Adrenal gland (tissue), 19 donors: ENCODE measurements around the gene FCER1A. TPM values are rescaled to one million over a fixed set of nuclear protein-coding genes. Genes with fewer than 3 reads are reported as not detected.

Source experiments
- DNase-seq, 7 donors: peaks; one replicate each; pipeline ENCODE4 v3.0.0-alpha.2; 2019 to 2020
- H3K27ac ChIP-seq, 5 donors: fragments of 200-600 bp; sonication (generic) in 4 of 5; 1 replicate in 3 of 5; 2 replicates in 2 of 5; pipeline versions ENCODE4 v1.5.1 to v1.8.0; 2016 to 2020; ENCODE audit warnings: mild to moderate bottlenecking in 1 of 5
- H3K27me3 ChIP-seq: fragments of 200-600 bp; 2 replicates; pipeline ENCODE4 v1.8.0; 2021
- H3K36me3 ChIP-seq, 2 donors: fragments of 200-600 bp; replicated peaks in 1 of 2; 1 replicate in 1 of 2; 2 replicates in 1 of 2; pipeline versions ENCODE4 v1.5.1 to v1.8.0; 2018 to 2022
- H3K4me1 ChIP-seq, 2 donors: fragments of 200-600 bp; replicated peaks in 1 of 2; 1 replicate in 1 of 2; 2 replicates in 1 of 2; pipeline versions ENCODE4 v1.5.1 to v1.8.0; 2018 to 2021
- H3K4me3 ChIP-seq, 4 donors: fragments of 200-600 bp; sonication (generic) in 3 of 4; one replicate each; pipeline ENCODE4 v1.5.1; 2016 to 2018
- H3K9me3 ChIP-seq, 3 donors: fragments of 200-600 bp; sonication (generic) in 1 of 3; replicated peaks in 1 of 3; 1 replicate in 2 of 3; 2 replicates in 1 of 3; pipeline versions ENCODE4 v1.5.1 to v1.8.0; 2016 to 2021
- POLR2A ChIP-seq, 2 donors: fragments of 450-650 bp; IDR thresholded peaks; one replicate each; pipeline ENCODE4 v1.6.1; 2017; ENCODE audit warnings: antibody characterized with exemption in 2 of 2, mild to moderate bottlenecking in 2 of 2, moderate library complexity in 1 of 2
- WGBS, 4 donors: extraction: QIAGEN DNeasy Blood & Tissue Kit in 2 of 4; methylation state at CpG; one replicate each; pipeline versions ENCODE4 v1.1.5 to v1.1.7; 2013 to 2017; 5-methylcytosine and 5-hydroxymethylcytosine counted together
- intact Hi-C, 2 donors: fragments of 100-400 bp; cut with DNase I; formaldehyde crosslinking; loops; one replicate each; pipeline versions ENCODE4 v1.14.1 to v1.15.0; 2022 to 2023
- long read RNA-seq, 10 donors: library from polyadenylated mRNA in 3 of 10; unstranded in 2 of 10; stranded (forward) in 1 of 10; transcript quantifications; one replicate each; pipeline ENCODE4 v2.0.0 and lab custom pipeline, GENCODE V29; 2021 to 2026
- polyA plus RNA-seq, 3 donors: library from polyadenylated mRNA; stranded (reverse); fragments of 200-250 nt in 2 of 3; fragments of 350-450 nt in 1 of 3; fragmentation: Illumina TruSeq in 1 of 3; extraction: RNeasy Lipid Tissue Mini Kit (QIAGEN cat#74804) in 1 of 3; gene quantifications; one replicate each; pipeline ENCODE4 v1.2.3, GENCODE V29; 2013 to 2014
- total RNA-seq, 9 donors: library from RNA; depleted of rRNA in 4 of 9; stranded (reverse); fragments of >200 nt in 4 of 9; fragments of 120-200 nt in 1 of 9; fragmentation: NEBNext Ultra II Directional in 1 of 9; extraction: Animal tissue kit (Norgen Biotek cat#: 25700) in 1 of 9; gene quantifications; one replicate each; pipeline versions ENCODE4 v1.1.0 to v1.2.4, GENCODE V29; 2013 to 2023
- TF ChIP-seq, protein P1 (sequence below), 6 experiments: fragments of 450-650 bp in 4 of 6; fragments of 200-600 bp in 2 of 6; sonication (generic) in 1 of 6; IDR thresholded peaks; 1 replicate in 5 of 6; 2 replicates in 1 of 6; pipeline versions ENCODE4 v1.5.1 to v1.8.0; 2016 to 2021; ENCODE audit warnings: antibody characterized with exemption in 6 of 6, mild to moderate bottlenecking in 2 of 6, moderate library complexity in 1 of 6
- donor health status: healthy with polysubstance abuse.
- donor health status: Bipolar disorder and iron deficiency.
- donor health status: DM: yes; HTN: yes; CAD: no.
- donor health status: DM: no; HTN: no; CAD: no.
- donor health status: DM: no; HTN: no; CAD: no.
- donor health status: DM: yes; HTN: yes; CAD: no.

Gene FCER1A
- total RNA-seq (1 to 10 TPM in 2 of 9 donors, under 1 TPM in 4, not detected in 3; 0.28 to 2.0 (median 0.58) TPM), polyA plus RNA-seq (1 to 10 TPM in 2 of 3 donors, under 1 TPM in 1; 0.40 to 2.1 (median 1.0) TPM)
- long read RNA-seq, donor 1 = 0 reads
- long read RNA-seq, donor 2 = 0 reads
- long read RNA-seq, donor 3 = 0 reads
- long read RNA-seq, donor 4 = 0 reads
- long read RNA-seq, donor 5 = 0 reads
- long read RNA-seq, donor 6 = 0 reads
- long read RNA-seq, donor 7 = 0 reads
- long read RNA-seq, donor 8 = 0 reads
- long read RNA-seq, donor 9 = 0 reads
- long read RNA-seq, donor 10 = 0 reads

DNA sequence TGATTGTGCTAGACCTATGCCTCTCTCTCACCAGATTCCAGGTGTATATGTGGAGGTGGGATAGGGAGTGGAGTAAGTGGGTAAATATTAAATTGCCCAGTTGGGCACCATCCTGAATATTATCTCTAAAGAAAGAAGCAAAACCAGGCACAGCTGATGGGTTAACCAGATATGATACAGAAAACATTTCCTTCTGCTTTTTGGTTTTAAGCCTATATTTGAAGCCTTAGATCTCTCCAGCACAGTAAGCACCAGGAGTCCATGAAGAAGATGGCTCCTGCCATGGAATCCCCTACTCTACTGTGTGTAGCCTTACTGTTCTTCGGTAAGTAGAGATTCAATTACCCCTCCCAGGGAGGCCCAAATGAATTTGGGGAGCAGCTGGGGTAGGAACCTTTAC, at the start of gene FCER1A:
Gene FCER1A (plus strand): TSS at position 242 of the 400 bp plus-strand sequence. CDS start 29 bp downstream, at position 271.
- H3K4me3 ChIP-seq = no peak within 1 kb of the TSS
- no peak within 1 kb of the TSS for H3K27ac ChIP-seq
- H3K9me3 ChIP-seq = no peaks in the 10 kb centered on the region
- TF ChIP-seq, protein P1, sequence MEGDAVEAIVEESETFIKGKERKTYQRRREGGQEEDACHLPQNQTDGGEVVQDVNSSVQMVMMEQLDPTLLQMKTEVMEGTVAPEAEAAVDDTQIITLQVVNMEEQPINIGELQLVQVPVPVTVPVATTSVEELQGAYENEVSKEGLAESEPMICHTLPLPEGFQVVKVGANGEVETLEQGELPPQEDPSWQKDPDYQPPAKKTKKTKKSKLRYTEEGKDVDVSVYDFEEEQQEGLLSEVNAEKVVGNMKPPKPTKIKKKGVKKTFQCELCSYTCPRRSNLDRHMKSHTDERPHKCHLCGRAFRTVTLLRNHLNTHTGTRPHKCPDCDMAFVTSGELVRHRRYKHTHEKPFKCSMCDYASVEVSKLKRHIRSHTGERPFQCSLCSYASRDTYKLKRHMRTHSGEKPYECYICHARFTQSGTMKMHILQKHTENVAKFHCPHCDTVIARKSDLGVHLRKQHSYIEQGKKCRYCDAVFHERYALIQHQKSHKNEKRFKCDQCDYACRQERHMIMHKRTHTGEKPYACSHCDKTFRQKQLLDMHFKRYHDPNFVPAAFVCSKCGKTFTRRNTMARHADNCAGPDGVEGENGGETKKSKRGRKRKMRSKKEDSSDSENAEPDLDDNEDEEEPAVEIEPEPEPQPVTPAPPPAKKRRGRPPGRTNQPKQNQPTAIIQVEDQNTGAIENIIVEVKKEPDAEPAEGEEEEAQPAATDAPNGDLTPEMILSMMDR (IDR thresholded peaks at IDR 0.05) = no peak
- no peak for TF ChIP-seq POLR2A (IDR thresholded peaks at IDR 0.05)
- WGBS, 4 donors = 80 to 89% (median 83%) methylated on average over 1 of the region's 1 CpG
- intact Hi-C loops = no loop called here
- DNase-seq = no peak
- H3K4me1 ChIP-seq = no peaks in the 10 kb centered on the region
- no peaks in the 10 kb centered on the region for H3K36me3 ChIP-seq
- H3K27me3 ChIP-seq = no peaks in the 10 kb centered on the region

DNA sequence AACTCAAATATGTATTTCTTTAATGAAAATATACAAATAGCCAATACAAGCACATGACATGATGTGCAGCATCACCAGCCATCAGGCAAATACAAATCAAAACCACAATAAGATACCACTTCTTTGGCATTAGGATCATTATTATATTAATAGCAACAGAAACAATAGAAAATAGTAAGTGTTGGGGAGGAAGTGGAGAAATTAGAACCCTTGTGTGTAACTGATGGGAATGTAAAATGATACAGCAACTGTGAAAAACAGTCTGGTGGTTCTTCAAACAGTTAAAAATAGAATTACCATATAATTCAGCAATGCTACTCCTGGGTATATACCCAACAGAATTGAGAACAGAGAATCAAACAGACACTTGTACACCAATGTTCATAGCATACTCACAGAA, 40.8 kb upstream of the FCER1A start:
- intact Hi-C loops = no loop called here
- H3K4me3 ChIP-seq = no peak overlapping the region
- no peak overlapping the region for H3K27ac ChIP-seq
- no peak for DNase-seq
- no peaks in the 10 kb centered on the region for H3K4me1 ChIP-seq
- H3K27me3 ChIP-seq = no peaks in the 10 kb centered on the region
- no peaks in the 10 kb centered on the region for H3K9me3 ChIP-seq
- no peaks in the 10 kb centered on the region for H3K36me3 ChIP-seq
- TF ChIP-seq, protein P1 (IDR thresholded peaks at IDR 0.05) = no peak
- TF ChIP-seq POLR2A (IDR thresholded peaks at IDR 0.05) = no peak

GRCh38 chr1:159261721-159262494, 40.2 kb upstream of the FCER1A start:
- 77 to 89% (median 81%) methylated on average over 2 of the region's 2 CpGs for WGBS, 4 donors

GRCh38 chr1:159266832-159267231, 35.3 kb upstream of the FCER1A start:
- no peaks in the 10 kb centered on the region for H3K27me3 ChIP-seq
- H3K27ac ChIP-seq = no peak overlapping the region
- H3K9me3 ChIP-seq = no peaks in the 10 kb centered on the region
- H3K36me3 ChIP-seq = no peaks in the 10 kb centered on the region
- no peaks in the 10 kb centered on the region for H3K4me1 ChIP-seq
- intact Hi-C loops = no loop called here
- no peak overlapping the region for H3K4me3 ChIP-seq
- no peak for DNase-seq
- WGBS, 4 donors = 75 to 78% (median 76%) methylated on average over 3 of the region's 3 CpGs
- TF ChIP-seq, protein P1 (IDR thresholded peaks at IDR 0.05) = no peak
- TF ChIP-seq POLR2A (IDR thresholded peaks at IDR 0.05) = no peak

More at GRCh38 chr1:159261721-159262494, 40.2 kb upstream of the FCER1A start:
- intact Hi-C loops = no loop called here
- no peak for DNase-seq
- no peak overlapping the region for H3K4me3 ChIP-seq
- TF ChIP-seq, protein P1 (IDR thresholded peaks at IDR 0.05) = no peak
- TF ChIP-seq POLR2A (IDR thresholded peaks at IDR 0.05) = no peak
- no peaks in the 10 kb centered on the region for H3K36me3 ChIP-seq
- H3K4me1 ChIP-seq = no peaks in the 10 kb centered on the region
- H3K27me3 ChIP-seq = no peaks in the 10 kb centered on the region
- no peaks in the 10 kb centered on the region for H3K9me3 ChIP-seq
- no peak overlapping the region for H3K27ac ChIP-seq
